ENCODE measurements around the gene ZNF467.

The ZNF467 gene

DNA sequence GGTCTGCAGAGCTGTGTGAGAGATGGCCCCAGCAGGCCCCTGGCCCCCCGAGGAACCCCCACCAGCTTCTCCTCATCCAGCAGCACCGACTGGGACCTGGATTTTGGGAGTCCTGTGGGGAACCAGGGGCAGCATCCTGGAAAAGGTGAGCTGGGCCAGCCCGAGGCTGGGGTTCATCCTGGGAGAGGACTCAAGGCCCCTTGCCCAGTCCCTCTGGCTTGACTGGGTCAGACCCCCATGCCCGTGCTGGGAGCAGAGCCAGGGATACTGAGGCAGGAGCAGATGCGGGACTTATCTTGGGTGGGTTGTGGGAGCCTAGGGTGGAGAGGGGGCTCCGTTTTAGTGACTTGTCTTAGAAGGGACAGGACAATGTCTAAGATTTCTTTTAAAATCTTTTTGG, 47.5 kb downstream of the ZNF467 start:
- H3K18ac ChIP-seq (ENCODE audit: low read length): no peak overlapping the region
- H3K4ac ChIP-seq (ENCODE audit: low read length): no peak overlapping the region
- no peak overlapping the region for H2BK120ac ChIP-seq (ENCODE audit: low read depth, low read length)
- no peak overlapping the region for H3K9ac ChIP-seq (ENCODE audit: low read depth, low read length, poor library complexity)
- no CpG with 5 or more reads among the region's 6 CpGs for WGBS, 2 donors (ENCODE audit: extremely low coverage in 2 of 2, insufficient read length in 2 of 2, insufficient replicate concordance in 1 of 2)
- no peak overlapping the region for H2AK5ac ChIP-seq (ENCODE audit: low read depth, low read length)
- H3K23ac ChIP-seq (ENCODE audit: low read depth, low read length, poor library complexity): no peak overlapping the region
- H4K8ac ChIP-seq (ENCODE audit: low read depth, low read length): no peak overlapping the region
- H2BK15ac ChIP-seq (ENCODE audit: low read length): no peak overlapping the region
- H3K27me3 ChIP-seq (ENCODE audit: control insufficient read depth in 3 of 3, insufficient read depth in 3 of 3, low read depth in 1 of 3, low read length in 3 of 3): no peaks in the 10 kb centered on the region
- no peak overlapping the region for H3K4me2 ChIP-seq (ENCODE audit: insufficient read depth, low read length, poor library complexity, severe bottlenecking)
- H4K91ac ChIP-seq (ENCODE audit: low read depth, low read length, poor library complexity): no peak overlapping the region
- peaks cover 52 to 98% of the 10 kb centered on the region in 2 donors for H3K36me3 ChIP-seq (replicated peaks in 1 of 2; ENCODE audit: control insufficient read depth in 2 of 2, insufficient read depth in 2 of 2, low read length in 2 of 2)
- H3K14ac ChIP-seq (ENCODE audit: low read length): no peak overlapping the region
- no peak overlapping the region for H2BK5ac ChIP-seq (ENCODE audit: low read length)
- no peak overlapping the region for H3K4me3 ChIP-seq (ENCODE audit: low read length in 2 of 2)
- H2BK12ac ChIP-seq (ENCODE audit: low read length): no peak overlapping the region
- DNase-seq (ENCODE audit: low spot score): no peak
- H3K4me1 ChIP-seq (ENCODE audit: control insufficient read depth in 2 of 2, insufficient read depth in 1 of 2, low read depth in 1 of 2, low read length in 2 of 2): peaks cover 0 to 1% of the 10 kb centered on the region in 2 donors
- no peak overlapping the region for H2AFZ ChIP-seq (ENCODE audit: low read length)
- H3K9me3 ChIP-seq (replicated peaks in 1 of 2; ENCODE audit: control insufficient read depth in 2 of 2, insufficient read depth in 1 of 2, low read depth in 1 of 2, low read length in 2 of 2): no peaks in the 10 kb centered on the region
- H3K79me1 ChIP-seq (ENCODE audit: low read depth, low read length): peaks cover 3% of the 10 kb centered on the region
- no peak overlapping the region for H3K27ac ChIP-seq (replicated peaks; ENCODE audit: low read length)

DNA sequence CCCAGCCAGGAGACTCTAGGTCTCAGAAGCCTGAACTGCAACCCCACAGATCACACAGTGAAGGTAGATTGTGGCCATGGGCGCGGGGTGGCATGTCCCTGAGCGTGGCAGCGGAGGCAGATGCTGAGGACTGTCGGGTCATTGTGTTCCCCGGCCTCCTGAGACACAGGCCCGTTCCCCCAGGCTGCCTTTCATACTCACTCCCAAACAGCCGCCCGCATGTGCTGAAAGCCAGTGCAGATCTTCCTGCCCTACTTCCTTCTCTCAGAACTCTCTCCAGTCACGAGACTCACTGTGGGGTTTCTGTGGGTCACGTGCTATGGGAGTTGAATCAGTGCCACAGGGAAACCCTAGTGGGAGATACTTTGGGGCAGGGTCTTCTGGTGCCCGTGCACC, 48.0 kb downstream of the ZNF467 start:
- Histone ChIP-seq H3K79me1 (ENCODE audit: low read depth, low read length) (peaks cover 3% of the 10 kb centered on the region), H3K9ac (ENCODE audit: low read depth, low read length, poor library complexity) (no peak overlapping the region), H3K4me1 (ENCODE audit: control insufficient read depth in 2 of 2, insufficient read depth in 1 of 2, low read depth in 1 of 2, low read length in 2 of 2) (peaks cover 0 to 1% of the 10 kb centered on the region in 2 donors), H2AK5ac (ENCODE audit: low read depth, low read length) (no peak overlapping the region), H4K8ac (ENCODE audit: low read depth, low read length) (no peak overlapping the region), H3K9me3 (replicated peaks in 1 of 2; ENCODE audit: control insufficient read depth in 2 of 2, insufficient read depth in 1 of 2, low read depth in 1 of 2, low read length in 2 of 2) (no peaks in the 10 kb centered on the region), H2BK120ac (ENCODE audit: low read depth, low read length) (no peak overlapping the region), H3K23ac (ENCODE audit: low read depth, low read length, poor library complexity) (no peak overlapping the region), H3K27ac (replicated peaks; ENCODE audit: low read length) (no peak overlapping the region), H3K4ac (ENCODE audit: low read length) (no peak overlapping the region), H2BK15ac (ENCODE audit: low read length) (no peak overlapping the region), H3K14ac (ENCODE audit: low read length) (no peak overlapping the region), H3K27me3 (ENCODE audit: control insufficient read depth in 3 of 3, insufficient read depth in 3 of 3, low read depth in 1 of 3, low read length in 3 of 3) (no peaks in the 10 kb centered on the region), H3K36me3 (replicated peaks in 1 of 2; ENCODE audit: control insufficient read depth in 2 of 2, insufficient read depth in 2 of 2, low read length in 2 of 2) (peaks cover 50 to 98% of the 10 kb centered on the region in 2 donors), H4K91ac (ENCODE audit: low read depth, low read length, poor library complexity) (no peak overlapping the region), H2BK12ac (ENCODE audit: low read length) (no peak overlapping the region), H3K18ac (ENCODE audit: low read length) (no peak overlapping the region), H3K4me3 (ENCODE audit: low read length in 2 of 2) (no peak overlapping the region), H3K4me2 (ENCODE audit: insufficient read depth, low read length, poor library complexity, severe bottlenecking) (no peak overlapping the region), H2AFZ (ENCODE audit: low read length) (no peak overlapping the region), H2BK5ac (ENCODE audit: low read length) (no peak overlapping the region)
- no peak for DNase-seq (ENCODE audit: low spot score)
- no CpG with 5 or more reads among the region's 12 CpGs for WGBS, 2 donors (ENCODE audit: extremely low coverage in 2 of 2, insufficient read length in 2 of 2, insufficient replicate concordance in 1 of 2)

DNA sequence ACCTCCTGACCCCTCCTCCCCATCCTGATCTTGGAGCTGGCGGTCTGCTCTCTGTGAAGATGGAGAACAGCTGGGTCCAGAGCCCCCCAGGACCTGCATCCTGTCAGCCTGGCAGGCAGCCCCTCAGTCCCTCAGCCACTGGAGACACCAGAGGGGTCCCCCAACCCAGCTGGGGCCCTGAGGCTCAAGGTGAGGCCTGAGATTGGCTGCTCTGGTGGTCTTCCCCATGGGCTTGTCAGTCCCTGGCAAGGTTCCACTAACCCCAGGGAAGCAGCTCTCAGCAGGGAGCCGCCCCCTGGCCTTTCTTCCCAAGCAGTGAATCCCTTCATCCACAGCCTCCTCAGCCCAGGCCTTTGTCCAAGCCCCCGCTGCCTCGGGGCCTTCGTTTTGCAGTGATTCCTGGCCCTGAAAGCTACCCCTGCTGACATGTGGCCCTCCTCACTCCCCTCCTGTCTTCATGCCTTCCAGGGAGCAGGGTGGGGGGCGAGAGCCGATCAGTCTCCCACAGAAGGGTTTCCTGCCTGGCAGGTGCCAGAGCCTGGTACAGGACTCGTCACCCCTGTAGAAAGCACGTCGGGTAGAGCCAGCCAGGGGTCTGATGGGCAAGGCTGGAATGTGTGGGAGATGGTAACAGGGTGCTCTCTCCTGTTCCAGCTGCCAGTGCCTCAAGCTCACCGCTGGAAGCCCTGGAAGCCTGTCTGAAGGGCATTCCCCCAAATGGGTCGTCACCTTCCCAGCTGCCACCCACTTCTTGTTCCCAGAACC, 48.5 kb downstream of the ZNF467 start:
- Histone ChIP-seq H3K23ac (ENCODE audit: low read depth, low read length, poor library complexity) (no peak overlapping the region), H2BK12ac (ENCODE audit: low read length) (no peak overlapping the region), H3K4me1 (ENCODE audit: control insufficient read depth in 2 of 2, insufficient read depth in 1 of 2, low read depth in 1 of 2, low read length in 2 of 2) (peaks cover 0 to 1% of the 10 kb centered on the region in 2 donors), H2AK5ac (ENCODE audit: low read depth, low read length) (no peak overlapping the region), H3K79me1 (ENCODE audit: low read depth, low read length) (peaks cover 3% of the 10 kb centered on the region), H3K4me2 (ENCODE audit: insufficient read depth, low read length, poor library complexity, severe bottlenecking) (no peak overlapping the region), H2BK5ac (ENCODE audit: low read length) (no peak overlapping the region), H3K27me3 (ENCODE audit: control insufficient read depth in 3 of 3, insufficient read depth in 3 of 3, low read depth in 1 of 3, low read length in 3 of 3) (no peaks in the 10 kb centered on the region), H4K91ac (ENCODE audit: low read depth, low read length, poor library complexity) (no peak overlapping the region), H2AFZ (ENCODE audit: low read length) (no peak overlapping the region), H2BK15ac (ENCODE audit: low read length) (no peak overlapping the region), H3K4ac (ENCODE audit: low read length) (no peak overlapping the region), H3K9me3 (replicated peaks in 1 of 2; ENCODE audit: control insufficient read depth in 2 of 2, insufficient read depth in 1 of 2, low read depth in 1 of 2, low read length in 2 of 2) (no peaks in the 10 kb centered on the region), H3K27ac (replicated peaks; ENCODE audit: low read length) (no peak overlapping the region), H3K18ac (ENCODE audit: low read length) (no peak overlapping the region), H3K4me3 (ENCODE audit: low read length in 2 of 2) (no peak overlapping the region), H3K14ac (ENCODE audit: low read length) (no peak overlapping the region), H2BK120ac (ENCODE audit: low read depth, low read length) (no peak overlapping the region), H3K9ac (ENCODE audit: low read depth, low read length, poor library complexity) (no peak overlapping the region), H3K36me3 (replicated peaks in 1 of 2; ENCODE audit: control insufficient read depth in 2 of 2, insufficient read depth in 2 of 2, low read length in 2 of 2) (peaks cover 54 to 100% of the 10 kb centered on the region in 2 donors), H4K8ac (ENCODE audit: low read depth, low read length) (no peak overlapping the region)
- WGBS, 2 donors (ENCODE audit: extremely low coverage in 2 of 2, insufficient read length in 2 of 2, insufficient replicate concordance in 1 of 2): no CpG with 5 or more reads among the region's 12 CpGs
- no peak for DNase-seq (ENCODE audit: low spot score)

- no peak overlapping the region for H2BK5ac ChIP-seq (ENCODE audit: low read length)
- H3K27me3 ChIP-seq (ENCODE audit: control insufficient read depth in 3 of 3, insufficient read depth in 3 of 3, low read depth in 1 of 3, low read length in 3 of 3): no peaks in the 10 kb centered on the region
- no peak overlapping the region for H3K27ac ChIP-seq (replicated peaks; ENCODE audit: low read length)
- H3K23ac ChIP-seq (ENCODE audit: low read depth, low read length, poor library complexity): no peak overlapping the region
- DNase-seq (ENCODE audit: low spot score): no peak
- peaks cover 0 to 1% of the 10 kb centered on the region in 2 donors for H3K4me1 ChIP-seq (ENCODE audit: control insufficient read depth in 2 of 2, insufficient read depth in 1 of 2, low read depth in 1 of 2, low read length in 2 of 2)
- no peak overlapping the region for H3K4ac ChIP-seq (ENCODE audit: low read length)
- H2BK120ac ChIP-seq (ENCODE audit: low read depth, low read length): no peak overlapping the region
- no peak overlapping the region for H3K18ac ChIP-seq (ENCODE audit: low read length)
- no peak overlapping the region for H4K8ac ChIP-seq (ENCODE audit: low read depth, low read length)
- H3K9me3 ChIP-seq (replicated peaks in 1 of 2; ENCODE audit: control insufficient read depth in 2 of 2, insufficient read depth in 1 of 2, low read depth in 1 of 2, low read length in 2 of 2): no peaks in the 10 kb centered on the region
- H3K14ac ChIP-seq (ENCODE audit: low read length): no peak overlapping the region
- no peak overlapping the region for H4K91ac ChIP-seq (ENCODE audit: low read depth, low read length, poor library complexity)
- H3K36me3 ChIP-seq (replicated peaks in 1 of 2; ENCODE audit: control insufficient read depth in 2 of 2, insufficient read depth in 2 of 2, low read length in 2 of 2): peaks cover 49 to 100% of the 10 kb centered on the region in 2 donors
- H2AFZ ChIP-seq (ENCODE audit: low read length): no peak overlapping the region
- no peak overlapping the region for H3K9ac ChIP-seq (ENCODE audit: low read depth, low read length, poor library complexity)
- no peak overlapping the region for H2BK15ac ChIP-seq (ENCODE audit: low read length)
- no peak overlapping the region for H3K4me2 ChIP-seq (ENCODE audit: insufficient read depth, low read length, poor library complexity, severe bottlenecking)
- H2BK12ac ChIP-seq (ENCODE audit: low read length): no peak overlapping the region
- H3K4me3 ChIP-seq (ENCODE audit: low read length in 2 of 2): no peak overlapping the region
- H3K79me1 ChIP-seq (ENCODE audit: low read depth, low read length): peaks cover 3% of the 10 kb centered on the region
- WGBS, 2 donors (ENCODE audit: extremely low coverage in 2 of 2, insufficient read length in 2 of 2, insufficient replicate concordance in 1 of 2): no CpG with 5 or more reads among the region's 15 CpGs
- H2AK5ac ChIP-seq (ENCODE audit: low read depth, low read length): no peak overlapping the region
These were observed 49.4 kb downstream of the ZNF467 start for GRCh38 chr7:149723795-149724495.
